ENCODE results near the gene DYNLT2. TPM values are rescaled to one million over a fixed set of nuclear protein-coding genes. Genes with fewer than 3 reads are reported as not detected.

The DYNLT2 gene
- total RNA-seq, 1 donor from 2014 or later = 1.6 TPM

DNA sequence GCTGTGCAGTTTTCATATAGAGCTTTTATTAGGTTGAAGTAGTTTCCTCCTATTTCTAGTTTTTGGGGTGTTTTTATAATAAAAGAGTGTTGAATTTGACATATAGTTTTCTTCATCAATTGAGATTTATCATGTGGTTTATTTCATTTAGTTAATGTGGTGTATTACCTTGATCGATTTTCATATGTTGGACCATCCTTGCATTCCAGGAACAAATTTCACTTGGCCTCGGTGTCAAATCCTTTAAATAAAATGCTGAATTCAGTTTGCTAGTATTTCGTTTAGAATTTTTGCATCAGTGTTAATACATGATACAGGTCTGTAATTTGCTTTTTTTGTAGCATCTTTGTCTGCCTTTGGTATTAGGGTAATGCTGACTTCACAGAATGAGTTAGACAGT lies 6.0 kb downstream of the DYNLT2 start:
- H3K36me3 ChIP-seq = no peaks in the 10 kb centered on the region
- TF ChIP-seq, protein P1, sequence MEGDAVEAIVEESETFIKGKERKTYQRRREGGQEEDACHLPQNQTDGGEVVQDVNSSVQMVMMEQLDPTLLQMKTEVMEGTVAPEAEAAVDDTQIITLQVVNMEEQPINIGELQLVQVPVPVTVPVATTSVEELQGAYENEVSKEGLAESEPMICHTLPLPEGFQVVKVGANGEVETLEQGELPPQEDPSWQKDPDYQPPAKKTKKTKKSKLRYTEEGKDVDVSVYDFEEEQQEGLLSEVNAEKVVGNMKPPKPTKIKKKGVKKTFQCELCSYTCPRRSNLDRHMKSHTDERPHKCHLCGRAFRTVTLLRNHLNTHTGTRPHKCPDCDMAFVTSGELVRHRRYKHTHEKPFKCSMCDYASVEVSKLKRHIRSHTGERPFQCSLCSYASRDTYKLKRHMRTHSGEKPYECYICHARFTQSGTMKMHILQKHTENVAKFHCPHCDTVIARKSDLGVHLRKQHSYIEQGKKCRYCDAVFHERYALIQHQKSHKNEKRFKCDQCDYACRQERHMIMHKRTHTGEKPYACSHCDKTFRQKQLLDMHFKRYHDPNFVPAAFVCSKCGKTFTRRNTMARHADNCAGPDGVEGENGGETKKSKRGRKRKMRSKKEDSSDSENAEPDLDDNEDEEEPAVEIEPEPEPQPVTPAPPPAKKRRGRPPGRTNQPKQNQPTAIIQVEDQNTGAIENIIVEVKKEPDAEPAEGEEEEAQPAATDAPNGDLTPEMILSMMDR (IDR thresholded peaks at IDR 0.05) = no peak
- no peak for DNase-seq
- no peaks in the 10 kb centered on the region for H3K27me3 ChIP-seq (ENCODE audit: low read depth)
- H3K27ac ChIP-seq = no peak overlapping the region
- peaks cover 7% of the 10 kb centered on the region for H3K4me1 ChIP-seq
- intact Hi-C loops (cut with DNase I) = no loop called here
- H3K4me3 ChIP-seq = no peak overlapping the region
- H3K9me3 ChIP-seq = no peaks in the 10 kb centered on the region
- ATAC-seq = no peak

DNA sequence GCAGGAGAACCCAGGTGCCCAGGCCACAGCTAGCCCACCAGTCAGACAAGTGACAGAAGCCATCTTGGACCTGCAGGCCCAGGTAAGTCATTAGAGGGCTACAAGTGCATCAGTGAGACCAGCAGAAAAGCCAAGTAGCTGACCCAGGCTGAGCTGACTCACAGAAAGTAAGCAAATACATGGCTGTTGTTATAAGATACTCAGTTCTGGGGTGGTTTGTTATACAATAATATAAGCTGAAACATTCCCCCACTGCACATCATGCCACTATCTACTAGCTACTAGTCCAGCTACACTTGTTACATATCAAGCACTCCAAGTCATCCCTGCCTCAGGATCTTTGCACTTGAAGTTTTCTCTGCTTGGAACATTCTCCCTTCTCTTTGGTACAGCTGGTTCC lies 10.0 kb downstream of the DYNLT2 start:
- TF ChIP-seq, protein P1 (IDR thresholded peaks at IDR 0.05) = no peak
- intact Hi-C loops (cut with DNase I) = no loop called here
- Histone ChIP-seq H3K4me3 (no peak overlapping the region), H3K9me3 (no peaks in the 10 kb centered on the region), H3K36me3 (no peaks in the 10 kb centered on the region), H3K4me1 (no peaks in the 10 kb centered on the region), H3K27ac (no peak overlapping the region), H3K27me3 (ENCODE audit: low read depth) (no peaks in the 10 kb centered on the region)
- DNase-seq = no peak
- ATAC-seq = no peak

DNA sequence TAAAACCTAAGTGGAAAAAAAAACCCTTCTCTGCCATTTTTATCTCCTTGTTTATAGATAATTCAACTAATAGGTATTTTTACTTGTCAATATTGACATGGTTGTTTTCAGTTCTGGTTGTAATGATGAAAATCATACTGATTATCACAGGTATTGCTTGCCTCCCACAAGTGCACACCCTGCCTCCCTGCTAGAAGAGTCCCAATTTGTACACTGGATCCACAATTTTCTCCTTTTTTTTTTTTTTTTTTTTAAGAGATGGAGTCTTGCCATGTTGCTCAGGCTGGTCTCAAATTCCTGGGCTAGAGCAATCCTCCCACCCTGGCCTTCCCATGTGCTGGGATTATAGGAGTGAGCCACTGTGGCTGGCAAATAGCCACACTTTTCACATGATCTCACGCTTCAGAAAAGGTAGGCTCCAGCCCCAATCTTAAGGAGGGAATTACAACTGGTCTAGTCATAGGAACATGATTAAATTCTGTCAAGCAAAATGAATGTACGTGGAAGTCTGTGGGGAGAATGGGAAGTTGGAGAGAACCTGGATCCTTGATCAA lies 12.3 kb downstream of the DYNLT2 start:
- no peak for DNase-seq
- no peaks in the 10 kb centered on the region for H3K36me3 ChIP-seq
- no peak overlapping the region for H3K27ac ChIP-seq
- intact Hi-C loops (cut with DNase I) = no loop called here
- no peaks in the 10 kb centered on the region for H3K9me3 ChIP-seq
- no peaks in the 10 kb centered on the region for H3K27me3 ChIP-seq (ENCODE audit: low read depth)
- TF ChIP-seq, protein P1 (IDR thresholded peaks at IDR 0.05) = no peak
- H3K4me3 ChIP-seq = no peak overlapping the region
- ATAC-seq = no peak
- H3K4me1 ChIP-seq = no peaks in the 10 kb centered on the region

DNA sequence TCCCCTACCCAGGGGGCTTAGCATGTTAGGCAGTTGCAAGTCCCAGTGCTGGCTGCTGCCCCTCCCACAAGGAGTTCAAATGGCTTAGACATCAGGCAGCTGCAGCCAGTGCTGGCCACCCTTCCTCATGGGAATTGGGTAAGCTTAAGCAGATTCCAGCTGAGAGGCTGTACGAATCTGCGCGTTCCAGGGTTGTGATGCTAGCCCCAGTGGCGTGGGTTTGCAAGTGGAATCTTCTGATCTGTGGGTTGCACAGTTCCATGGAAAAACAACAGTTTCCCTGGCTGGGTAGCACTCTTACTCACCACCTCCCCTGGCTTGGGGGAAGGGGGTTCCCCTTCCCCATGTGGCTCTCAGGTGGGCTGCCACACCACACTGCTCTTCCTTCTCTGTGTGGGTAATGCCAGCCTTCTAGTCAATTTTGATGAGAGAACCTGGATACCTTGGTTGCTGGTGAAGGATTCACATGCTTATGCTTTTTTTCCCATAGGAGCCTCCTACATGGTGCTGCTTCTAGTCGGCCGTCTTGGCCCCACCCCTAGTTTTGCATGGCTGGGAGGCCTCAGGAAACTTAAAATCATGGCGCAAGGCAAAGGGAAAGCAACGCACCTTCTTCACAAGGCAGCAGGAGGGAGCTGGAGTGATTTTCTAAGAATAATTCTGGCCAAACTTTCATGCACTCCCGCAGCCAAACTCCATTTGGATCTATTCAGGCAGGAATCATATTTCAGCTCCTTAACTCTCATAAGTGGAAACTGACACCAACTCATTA lies 13.0 kb downstream of the DYNLT2 start:
- Histone ChIP-seq H3K27ac (no peak overlapping the region), H3K4me1 (no peaks in the 10 kb centered on the region), H3K9me3 (no peaks in the 10 kb centered on the region), H3K27me3 (ENCODE audit: low read depth) (no peaks in the 10 kb centered on the region), H3K36me3 (no peaks in the 10 kb centered on the region), H3K4me3 (no peak overlapping the region)
- DNase-seq (no peak), ATAC-seq (no peak)
- intact Hi-C loops (cut with DNase I) = no loop called here
- TF ChIP-seq, protein P1 (IDR thresholded peaks at IDR 0.05) = no peak

DNA sequence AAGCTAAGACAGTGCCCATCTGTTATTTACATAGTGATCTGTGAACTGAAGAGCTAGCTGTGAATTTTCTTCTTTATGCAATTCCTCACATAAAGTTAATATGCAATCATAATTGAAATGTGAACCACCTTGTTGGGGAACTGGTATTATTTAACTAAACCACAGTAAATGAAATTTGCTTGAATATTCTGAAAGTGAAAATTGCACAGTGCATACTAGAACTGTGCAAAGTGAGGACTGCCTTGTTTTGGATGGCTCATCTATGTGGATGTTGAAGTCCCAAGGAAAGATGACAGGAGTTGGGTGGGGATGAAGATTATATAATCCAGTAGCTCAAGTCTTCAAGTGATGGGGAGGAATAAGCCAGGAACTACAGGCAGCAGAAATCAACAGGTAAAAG lies 21.4 kb downstream of the DYNLT2 start:
- intact Hi-C loops (cut with DNase I) = no loop called here
- peaks cover 5% of the 10 kb centered on the region for H3K4me1 ChIP-seq
- no peaks in the 10 kb centered on the region for H3K36me3 ChIP-seq
- TF ChIP-seq, protein P1 (IDR thresholded peaks at IDR 0.05) = no peak
- no peak overlapping the region for H3K4me3 ChIP-seq
- no peak overlapping the region for H3K27ac ChIP-seq
- ATAC-seq (no peak), DNase-seq (no peak)
- no peaks in the 10 kb centered on the region for H3K9me3 ChIP-seq
- no peaks in the 10 kb centered on the region for H3K27me3 ChIP-seq (ENCODE audit: low read depth)

Data from lower lobe of right lung (tissue), 2 donors.